HepG2 (cell line): ENCODE measurements around the gene CAMK1D. TPM values are rescaled to one million over a fixed set of nuclear protein-coding genes. Genes with fewer than 3 reads are reported as not detected.

Experiments
- ATAC-seq: fragments of 200-7000 bp; cut with Tn5 transposase; 3 replicates; pipeline ENCODE4 v1.9.1; 2020; ENCODE audit warnings: mild to moderate bottlenecking, moderate library complexity
- BruUV-seq: library from RNA; stranded (reverse); fragments of 400-500 nt; replicated peaks from 2 replicates; lab custom pipeline; 2021; lab: Mats Ljungman, UMichigan
- CTCF ChIA-PET: fragments of 300-600 bp; formaldehyde crosslinking; extraction: SDS; loops from one replicate; lab custom pipeline; 2021; ENCODE audit warnings: low total read pairs, inconsistent platforms, low intra/inter-chr PET ratio; lab: Yijun Ruan, JAX
- POLR2A ChIA-PET: fragments of 350-600 bp; sonication (Branson Sonifier 250); formaldehyde crosslinking; loops from one replicate; lab custom pipeline; 2020; ENCODE audit warnings: antibody characterized with exemption, inconsistent platforms; lab: Yijun Ruan, JAX
- DNase-seq: peaks from one replicate; pipeline ENCODE4 v3.0.0-alpha.2; 2015; ENCODE audit warnings: low spot score
- FAIRE-seq: peaks from 3 replicates; lab custom pipeline; 2011; peaks lifted over from hg19 to GRCh38; lab: Jason Lieb, UNC
- H2AFZ ChIP-seq: one replicate; pipeline ENCODE4 v1.6.1; 2011; ENCODE audit warnings: low read length, inconsistent platforms
- H3K27ac ChIP-seq: fragments of 300-600 bp; 3 replicates; pipeline ENCODE4 v1.8.0; 2011; ENCODE audit warnings: mixed run types, mild to moderate bottlenecking, mixed read lengths, low read length, inconsistent platforms; ENCODE audit not compliant: insufficient read depth; ENCODE audit errors: extremely low read length
- H3K27me3 ChIP-seq, 2 experiments: fragments of 200-600 bp in 1 of 2; 2 replicates in 1 of 2; 3 replicates in 1 of 2; pipeline versions ENCODE4 v1.6.0 to v1.8.0; 2011; ENCODE audit warnings: low read length in 2 of 2, mild to moderate bottlenecking in 2 of 2, moderate library complexity in 2 of 2, inconsistent platforms in 1 of 2; ENCODE audit not compliant: insufficient read depth in 2 of 2, control insufficient read depth in 1 of 2
- H3K36me3 ChIP-seq, 2 experiments: fragments of 200-600 bp in 1 of 2; replicated peaks in 1 of 2; 2 replicates in 1 of 2; 3 replicates in 1 of 2; pipeline versions ENCODE4 v1.5.1 to v1.8.0; 2011; ENCODE audit warnings: low read length in 2 of 2, inconsistent platforms in 1 of 2; ENCODE audit not compliant: insufficient read depth in 2 of 2, control insufficient read depth in 1 of 2
- H3K4me1 ChIP-seq: 2 replicates; pipeline ENCODE4 v1.5.1; 2012; ENCODE audit warnings: low read length, inconsistent platforms; ENCODE audit not compliant: insufficient read depth
- H3K4me2 ChIP-seq: 2 replicates; pipeline ENCODE4 v1.6.0; 2011; ENCODE audit warnings: low read depth, low read length, inconsistent platforms
- H3K4me3 ChIP-seq, 3 experiments: fragments of 200-600 bp in 1 of 3; sonication (generic), shearing (Covaris generic) in 1 of 3; replicated peaks in 1 of 3; 2 replicates each; pipeline ENCODE4 v1.5.1; 2011 to 2016; ENCODE audit warnings: low read length in 3 of 3, inconsistent platforms in 2 of 3, low read depth in 2 of 3, mild to moderate bottlenecking in 2 of 3, control low read depth in 1 of 3, mixed read lengths in 1 of 3; ENCODE audit not compliant: insufficient read depth in 1 of 3
- H3K79me2 ChIP-seq: one replicate; pipeline ENCODE4 v1.6.1; 2011; ENCODE audit warnings: low read length, inconsistent platforms; ENCODE audit not compliant: insufficient read depth
- H3K9ac ChIP-seq: 2 replicates; pipeline ENCODE4 v1.6.0; 2011; ENCODE audit warnings: mild to moderate bottlenecking, low read depth, low read length, inconsistent platforms; ENCODE audit not compliant: insufficient read depth
- H3K9me3 ChIP-seq: 2 replicates; pipeline ENCODE4 v1.5.1; 2012; ENCODE audit warnings: mild to moderate bottlenecking, low read length
- H4K20me1 ChIP-seq: 2 replicates; pipeline ENCODE4 v1.6.0; 2011; ENCODE audit warnings: inconsistent platforms, mild to moderate bottlenecking, low read length, moderate library complexity; ENCODE audit not compliant: insufficient read depth
- HOMEZ ChIP-seq: IDR thresholded peaks from 2 replicates; pipeline ENCODE4 v1.6.1; 2016; ENCODE audit warnings: low read depth
- NCOA2 ChIP-seq: sonication (generic); formaldehyde crosslinking; IDR thresholded peaks from 2 replicates; pipeline ENCODE4 v1.8.0; 2022; ENCODE audit warnings: inconsistent platforms
- RFX3 ChIP-seq: IDR thresholded peaks from 2 replicates; pipeline ENCODE4 v1.6.1; 2016; ENCODE audit warnings: missing biosample characterization, missing genetic modification reagents
- THAP7 ChIP-seq: sonication (generic); formaldehyde crosslinking; IDR thresholded peaks from 2 replicates; pipeline ENCODE4 v1.8.1; 2023; ENCODE audit warnings: mild to moderate bottlenecking, missing genetic modification reagents
- ZNF10 ChIP-seq: sonication (generic); formaldehyde crosslinking; IDR thresholded peaks from 2 replicates; pipeline ENCODE4 v1.4.0; 2020; ENCODE audit warnings: mild to moderate bottlenecking, low read depth, missing genetic modification reagents, borderline replicate concordance
- ZNF33A ChIP-seq: sonication (generic); formaldehyde crosslinking; IDR thresholded peaks from 2 replicates; pipeline ENCODE4 v1.5.1; 2020; ENCODE audit warnings: missing genetic modification reagents, mild to moderate bottlenecking, moderate library complexity, borderline replicate concordance
- ZNF670 ChIP-seq: sonication (generic); formaldehyde crosslinking; IDR thresholded peaks from 2 replicates; pipeline ENCODE4 v1.8.0; 2022; ENCODE audit warnings: mild to moderate bottlenecking, missing genetic modification reagents, borderline replicate concordance
- ZNF691 ChIP-seq: sonication (generic); formaldehyde crosslinking; IDR thresholded peaks from 2 replicates; pipeline ENCODE4 v1.4.0; 2020; ENCODE audit warnings: missing genetic modification reagents, low read depth, mild to moderate bottlenecking, borderline replicate concordance
- WGBS: methylation state at CpG from one replicate; pipeline ENCODE4 v1.1.6; 2017; ENCODE audit warnings: low lambda C conversion rate; 5-methylcytosine and 5-hydroxymethylcytosine counted together
- in situ Hi-C: cut with HindIII; loops from 2 replicates; pipeline ENCODE4 v1.10.0; 2017; ENCODE audit warnings: low pct_unique_long_range_greater_than_20kb; ENCODE audit not compliant: extremely low pct_ligation_motif_present
- intact Hi-C: fragments of 100-400 bp; cut with micrococcal nuclease; formaldehyde crosslinking; loops from one replicate; pipeline ENCODE4 v1.10.0; 2022; ENCODE audit not compliant: unreplicated experiment
- polyA plus RNA-seq, 8 experiments: library from polyadenylated mRNA; depleted of rRNA in 3 of 8; stranded (reverse) in 7 of 8; unstranded in 1 of 8; fragments of >200 nt; fragmentation: Illumina TruSeq in 4 of 8; extraction: Trizol in 4 of 8; gene quantifications; 2 replicates each; pipeline versions ENCODE4 v1.2.1 to v1.2.3, GENCODE V29; 2011 to 2016; ENCODE audit warnings: low read depth in 4 of 8, missing spikeins in 1 of 8, mixed read lengths in 1 of 8; ENCODE audit not compliant: insufficient read depth in 1 of 8
- total RNA-seq, 5 experiments: library from RNA; depleted of rRNA; stranded (reverse); fragments of >200 nt; fragmentation: Illumina TruSeq; extraction: Trizol; gene quantifications; 2 replicates each; pipeline ENCODE4 v1.2.3, GENCODE V29; 2016; ENCODE audit warnings: low read depth in 1 of 5

CAMK1D gene
- total and polyA plus RNA-seq, 2 of the 13 experiments (the other 11 are each of a cell fraction or from before 2014, with no cell fraction given) = under 0.01 TPM; not detected in 1

- 32% methylated on average over 11 of the region's 11 CpGs for WGBS
- POLR2A ChIA-PET = no interaction called here
- Histone ChIP-seq H4K20me1 (no peaks in the 10 kb centered on the region), H3K27ac (no peak overlapping the region), H3K9ac (no peak overlapping the region), H2AFZ (no peak overlapping the region), H3K9me3 (no peaks in the 10 kb centered on the region), H3K79me2 (no peaks in the 10 kb centered on the region), H3K4me1 (no peaks in the 10 kb centered on the region), H3K27me3 (no peaks in the 10 kb centered on the region), H3K36me3 (no peaks in the 10 kb centered on the region), H3K4me2 (no peak overlapping the region), H3K4me3 (no peak overlapping the region)
- intact Hi-C loops = no loop called here
- ATAC-seq (no peak), DNase-seq (no peak), FAIRE-seq (no peak)
- no TSS peak for BruUV-seq
- TF ChIP-seq ZNF33A (CRISPR knock-in tag) (no peak), RFX3 (CRISPR knock-in tag) (no peak), ZNF691 (CRISPR knock-in tag) (no peak), NCOA2 (CRISPR knock-in tag) (no peak), ZNF670 (CRISPR knock-in tag) (no peak), ZNF10 (CRISPR knock-in tag) (no peak), HOMEZ (no peak), THAP7 (CRISPR knock-in tag) (no peak)
- CTCF ChIA-PET = no interaction called here
- in situ Hi-C loops = loop anchor here (10.0 kb wide), 1 partner anchor 362 kb away; no protein-coding TSS in a partner anchor
These were observed 363.1 kb downstream of the CAMK1D start for GRCh38 chr10:12712293-12712983.
